K562 (cell line): Measurements from ENCODE around the gene IGSF21. TPM values are rescaled to one million over a fixed set of nuclear protein-coding genes. Genes with fewer than 3 reads are reported as not detected.

Source experiments
- TAF15 ChIP-seq: fragments of 200-400 bp; formaldehyde crosslinking; IDR thresholded peaks from 2 replicates; pipeline ENCODE4 v1.6.1; 2017; ENCODE audit warnings: mild to moderate bottlenecking, low read depth, low read length, moderate library complexity
- polyA plus RNA-seq, 8 experiments: library from polyadenylated mRNA; depleted of rRNA in 4 of 8; stranded (reverse) in 5 of 8; unstranded in 3 of 8; fragments of >200 nt; fragmentation: Nextera tagmentation in 2 of 8; fragmentation: Illumina TruSeq in 1 of 8; extraction: Ambion mirVana in 2 of 8; extraction: Trizol in 1 of 8; gene quantifications; 2 replicates each; pipeline versions ENCODE4 v1.2.1 to v1.2.3, GENCODE V29; 2011 to 2014; ENCODE audit warnings: inconsistent platforms in 1 of 8, missing spikeins in 1 of 8
- total RNA-seq, 7 experiments: library from RNA; depleted of rRNA in 6 of 7; stranded (reverse); fragments of >200 nt in 6 of 7; fragmentation: Illumina TruSeq in 2 of 7; extraction: Trizol in 2 of 7; gene quantifications; 2 replicates each; pipeline versions ENCODE4 v1.2.1 to v1.2.3, GENCODE V29; 2011 to 2021; ENCODE audit warnings: low replicate concordance in 1 of 7
- TF ChIP-seq, protein P1 (sequence below), 2 experiments: fragments of 450-650 bp; IDR thresholded peaks; 2 replicates each; pipeline ENCODE4 v1.6.1; 2016; ENCODE audit warnings: mild to moderate bottlenecking in 2 of 2, borderline replicate concordance in 1 of 2, low read depth in 1 of 2, moderate library complexity in 1 of 2
- TF ChIP-seq, protein P2 (sequence below), 2 experiments: IDR thresholded peaks in 1 of 2; conservative IDR thresholded peaks in 1 of 2; 2 replicates each; pipeline ENCODE4 v1.6.1; 2016; ENCODE audit warnings: low read depth in 2 of 2, mild to moderate bottlenecking in 1 of 2, missing compliant biosample characterization in 1 of 2, missing genetic modification characterization in 1 of 2, moderate library complexity in 1 of 2
- TF ChIP-seq, protein P3 (sequence below), 3 experiments: fragments of 200-800 bp in 1 of 3; sonication (Bioruptor generic) in 1 of 3; sonication (generic) in 1 of 3; formaldehyde crosslinking in 1 of 3; IDR thresholded peaks; 2 replicates each; pipeline versions ENCODE4 v1.6.1 to v1.8.0; 2016 to 2022; ENCODE audit warnings: mild to moderate bottlenecking in 2 of 3, missing compliant biosample characterization in 2 of 3, missing genetic modification characterization in 2 of 3, missing genetic modification reagents in 1 of 3

IGSF21 gene
- total and polyA plus RNA-seq, 9 of the 15 experiments (the other 6 are each of a cell fraction or from before 2014, with no cell fraction given) = not detected

DNA sequence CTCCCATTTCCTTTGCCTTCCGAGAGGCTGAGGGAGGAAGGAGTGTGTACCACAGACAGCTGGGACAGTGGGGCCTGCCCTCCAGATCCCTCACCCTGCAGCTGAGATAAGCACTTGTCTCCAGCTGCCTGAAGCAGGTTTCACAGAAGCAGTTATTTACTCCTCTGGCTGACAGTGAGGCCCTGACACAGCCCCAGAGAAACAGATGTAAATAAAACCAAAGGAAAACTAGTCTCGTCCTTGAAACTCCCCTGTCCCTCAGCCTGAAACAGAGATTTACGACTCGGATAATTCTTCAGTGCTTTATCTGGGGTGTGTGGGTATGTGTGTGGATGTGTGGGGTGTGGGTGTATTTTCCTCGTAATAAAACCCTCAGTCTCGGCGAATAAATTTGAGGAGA, 181.1 kb downstream of the IGSF21 start (continued):
- TF ChIP-seq, protein P1, sequence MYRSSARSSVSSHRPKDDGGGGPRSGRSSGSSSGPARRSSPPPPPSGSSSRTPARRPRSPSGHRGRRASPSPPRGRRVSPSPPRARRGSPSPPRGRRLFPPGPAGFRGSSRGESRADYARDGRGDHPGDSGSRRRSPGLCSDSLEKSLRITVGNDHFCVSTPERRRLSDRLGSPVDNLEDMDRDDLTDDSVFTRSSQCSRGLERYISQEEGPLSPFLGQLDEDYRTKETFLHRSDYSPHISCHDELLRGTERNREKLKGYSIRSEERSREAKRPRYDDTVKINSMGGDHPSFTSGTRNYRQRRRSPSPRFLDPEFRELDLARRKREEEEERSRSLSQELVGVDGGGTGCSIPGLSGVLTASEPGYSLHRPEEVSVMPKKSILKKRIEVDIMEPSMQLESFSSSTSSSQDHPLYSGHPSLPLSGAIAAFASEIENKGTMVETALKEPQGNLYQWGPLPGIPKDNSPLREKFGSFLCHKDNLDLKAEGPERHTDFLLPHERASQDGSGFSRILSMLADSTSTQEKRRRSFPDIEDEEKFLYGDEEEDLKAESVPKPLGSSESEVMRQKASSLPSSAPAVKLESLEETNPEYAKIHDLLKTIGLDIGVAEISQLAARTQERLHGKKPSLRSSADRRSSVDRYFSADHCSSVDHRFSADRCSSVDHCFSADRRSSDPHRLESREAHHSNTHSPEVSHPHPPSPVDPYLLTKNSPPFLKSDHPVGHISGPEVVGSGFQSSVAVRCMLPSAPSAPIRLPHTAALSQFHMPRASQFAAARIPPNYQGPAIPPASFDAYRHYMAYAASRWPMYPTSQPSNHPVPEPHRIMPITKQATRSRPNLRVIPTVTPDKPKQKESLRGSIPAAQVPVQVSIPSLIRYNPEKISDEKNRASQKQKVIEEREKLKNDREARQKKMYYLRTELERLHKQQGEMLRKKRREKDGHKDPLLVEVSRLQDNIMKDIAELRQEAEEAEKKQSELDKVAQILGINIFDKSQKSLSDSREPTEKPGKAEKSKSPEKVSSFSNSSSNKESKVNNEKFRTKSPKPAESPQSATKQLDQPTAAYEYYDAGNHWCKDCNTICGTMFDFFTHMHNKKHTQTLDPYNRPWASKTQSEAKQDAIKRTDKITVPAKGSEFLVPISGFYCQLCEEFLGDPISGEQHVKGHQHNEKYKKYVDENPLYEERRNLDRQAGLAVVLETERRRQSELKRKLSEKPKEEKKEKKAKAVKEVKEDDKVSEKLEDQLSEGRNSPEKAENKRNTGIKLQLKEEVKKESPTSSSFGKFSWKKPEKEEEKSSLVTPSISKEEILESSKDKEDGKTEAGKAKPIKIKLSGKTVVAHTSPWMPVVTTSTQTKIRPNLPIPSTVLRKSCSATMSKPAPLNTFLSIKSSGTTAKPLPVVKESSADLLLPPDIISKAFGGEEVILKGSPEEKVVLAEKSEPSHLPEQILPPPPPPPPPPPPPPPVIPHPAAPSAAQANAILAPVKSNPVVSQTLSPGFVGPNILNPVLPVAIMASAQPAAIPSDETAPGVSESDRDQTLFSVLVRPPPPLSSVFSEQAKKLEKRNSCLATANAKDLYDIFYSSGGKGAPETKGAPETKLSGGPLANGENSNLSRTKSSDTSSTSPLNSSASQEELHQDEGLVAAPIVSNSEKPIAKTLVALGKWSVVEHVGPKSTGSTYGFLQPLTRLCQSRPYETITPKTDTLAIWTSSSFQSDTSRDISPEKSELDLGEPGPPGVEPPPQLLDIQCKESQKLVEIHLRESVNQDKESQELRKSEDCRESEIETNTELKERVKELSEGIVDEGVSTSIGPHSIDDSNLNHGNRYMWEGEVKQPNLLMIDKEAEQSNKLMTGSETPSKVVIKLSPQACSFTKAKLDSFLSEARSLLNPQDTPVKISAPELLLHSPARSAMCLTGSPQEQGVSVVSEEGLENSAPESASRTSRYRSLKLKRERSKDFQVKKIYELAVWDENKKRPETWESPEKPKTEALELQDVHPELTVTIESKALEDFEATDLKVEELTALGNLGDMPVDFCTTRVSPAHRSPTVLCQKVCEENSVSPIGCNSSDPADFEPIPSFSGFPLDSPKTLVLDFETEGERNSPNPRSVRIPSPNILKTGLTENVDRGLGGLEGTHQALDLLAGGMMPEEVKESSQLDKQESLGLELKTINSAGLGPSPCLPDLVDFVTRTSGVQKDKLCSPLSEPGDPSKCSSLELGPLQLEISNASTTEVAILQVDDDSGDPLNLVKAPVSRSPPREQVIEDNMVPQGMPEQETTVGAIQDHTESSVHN (IDR thresholded peaks at IDR 0.05; ENCODE audit: borderline replicate concordance in 1 of 2, low read depth in 1 of 2) = no peak
- TF ChIP-seq, protein P2, sequence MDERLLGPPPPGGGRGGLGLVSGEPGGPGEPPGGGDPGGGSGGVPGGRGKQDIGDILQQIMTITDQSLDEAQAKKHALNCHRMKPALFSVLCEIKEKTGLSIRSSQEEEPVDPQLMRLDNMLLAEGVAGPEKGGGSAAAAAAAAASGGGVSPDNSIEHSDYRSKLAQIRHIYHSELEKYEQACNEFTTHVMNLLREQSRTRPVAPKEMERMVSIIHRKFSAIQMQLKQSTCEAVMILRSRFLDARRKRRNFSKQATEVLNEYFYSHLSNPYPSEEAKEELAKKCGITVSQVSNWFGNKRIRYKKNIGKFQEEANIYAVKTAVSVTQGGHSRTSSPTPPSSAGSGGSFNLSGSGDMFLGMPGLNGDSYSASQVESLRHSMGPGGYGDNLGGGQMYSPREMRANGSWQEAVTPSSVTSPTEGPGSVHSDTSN (CRISPR knock-in tag; IDR thresholded peaks at IDR 0.05; ENCODE audit: low read depth) = no peak
- TF ChIP-seq, protein P2 (tag; conservative IDR thresholded peaks at IDR 0.05; ENCODE audit: low read depth) = peak; percentile 56
- TF ChIP-seq, protein P3, sequence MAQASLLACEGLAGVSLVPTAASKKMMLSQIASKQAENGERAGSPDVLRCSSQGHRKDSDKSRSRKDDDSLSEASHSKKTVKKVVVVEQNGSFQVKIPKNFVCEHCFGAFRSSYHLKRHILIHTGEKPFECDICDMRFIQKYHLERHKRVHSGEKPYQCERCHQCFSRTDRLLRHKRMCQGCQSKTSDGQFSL (CRISPR knock-in tag; IDR thresholded peaks at IDR 0.05) = no peak
- TF ChIP-seq, protein P3 (tag; IDR thresholded peaks at IDR 0.05) = no peak
- TF ChIP-seq TAF15 = no peak
